Measurements from ENCODE around the gene GFY.
"Not testable (repeated sequence)": the region's sequence is repeated elsewhere in the genome, so short reads cannot be mapped to it uniquely, and the experiment has no call there.

GRCh38 chr19:49461130-49461529, 35.9 kb downstream of the GFY start:
- TF ChIP-seq ZNF302 (tag by site-specific recombination; IDR thresholded peaks at IDR 0.05; ENCODE audit: low read depth); KLF1 (tag by site-specific recombination; IDR thresholded peaks at IDR 0.05): not testable (repeated sequence)
- TF ChIP-seq, protein P1, sequence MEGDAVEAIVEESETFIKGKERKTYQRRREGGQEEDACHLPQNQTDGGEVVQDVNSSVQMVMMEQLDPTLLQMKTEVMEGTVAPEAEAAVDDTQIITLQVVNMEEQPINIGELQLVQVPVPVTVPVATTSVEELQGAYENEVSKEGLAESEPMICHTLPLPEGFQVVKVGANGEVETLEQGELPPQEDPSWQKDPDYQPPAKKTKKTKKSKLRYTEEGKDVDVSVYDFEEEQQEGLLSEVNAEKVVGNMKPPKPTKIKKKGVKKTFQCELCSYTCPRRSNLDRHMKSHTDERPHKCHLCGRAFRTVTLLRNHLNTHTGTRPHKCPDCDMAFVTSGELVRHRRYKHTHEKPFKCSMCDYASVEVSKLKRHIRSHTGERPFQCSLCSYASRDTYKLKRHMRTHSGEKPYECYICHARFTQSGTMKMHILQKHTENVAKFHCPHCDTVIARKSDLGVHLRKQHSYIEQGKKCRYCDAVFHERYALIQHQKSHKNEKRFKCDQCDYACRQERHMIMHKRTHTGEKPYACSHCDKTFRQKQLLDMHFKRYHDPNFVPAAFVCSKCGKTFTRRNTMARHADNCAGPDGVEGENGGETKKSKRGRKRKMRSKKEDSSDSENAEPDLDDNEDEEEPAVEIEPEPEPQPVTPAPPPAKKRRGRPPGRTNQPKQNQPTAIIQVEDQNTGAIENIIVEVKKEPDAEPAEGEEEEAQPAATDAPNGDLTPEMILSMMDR (tag by site-specific recombination; IDR thresholded peaks at IDR 0.05), result not testable (repeated sequence)
- TF ChIP-seq, protein P2, sequence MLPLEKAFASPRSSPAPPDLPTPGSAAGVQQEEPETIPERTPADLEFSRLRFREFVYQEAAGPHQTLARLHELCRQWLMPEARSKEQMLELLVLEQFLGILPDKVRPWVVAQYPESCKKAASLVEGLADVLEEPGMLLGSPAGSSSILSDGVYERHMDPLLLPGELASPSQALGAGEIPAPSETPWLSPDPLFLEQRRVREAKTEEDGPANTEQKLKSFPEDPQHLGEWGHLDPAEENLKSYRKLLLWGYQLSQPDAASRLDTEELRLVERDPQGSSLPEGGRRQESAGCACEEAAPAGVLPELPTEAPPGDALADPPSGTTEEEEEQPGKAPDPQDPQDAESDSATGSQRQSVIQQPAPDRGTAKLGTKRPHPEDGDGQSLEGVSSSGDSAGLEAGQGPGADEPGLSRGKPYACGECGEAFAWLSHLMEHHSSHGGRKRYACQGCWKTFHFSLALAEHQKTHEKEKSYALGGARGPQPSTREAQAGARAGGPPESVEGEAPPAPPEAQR (tag by site-specific recombination; IDR thresholded peaks at IDR 0.05), result not testable (repeated sequence)
